HepG2 (cell line): ENCODE results near the gene IZUMO4. TPM values are rescaled to one million over a fixed set of nuclear protein-coding genes. Genes with fewer than 3 reads are reported as not detected.

Source experiments
- ATF1 ChIP-seq: IDR thresholded peaks from 2 replicates; pipeline ENCODE4 v1.6.1; 2016; ENCODE audit warnings: mild to moderate bottlenecking, control low read depth
- ATF2 ChIP-seq: sonication (generic); formaldehyde crosslinking; IDR thresholded peaks from 2 replicates; pipeline ENCODE4 v1.4.0; 2020; ENCODE audit warnings: missing genetic modification reagents
- ELF1 ChIP-seq: sonication (generic); formaldehyde crosslinking; IDR thresholded peaks from 2 replicates; pipeline ENCODE4 v1.4.0; 2020; ENCODE audit warnings: missing genetic modification reagents
- ESRRA ChIP-seq: sonication (generic); formaldehyde crosslinking; IDR thresholded peaks from 2 replicates; pipeline ENCODE4 v1.5.1; 2020; ENCODE audit warnings: mild to moderate bottlenecking, low read depth, missing genetic modification reagents
- RNF2 ChIP-seq: fragments of 450-650 bp; conservative IDR thresholded peaks from 2 replicates; pipeline ENCODE4 v1.6.1; 2016; ENCODE audit warnings: low read depth
- SOX13 ChIP-seq, 3 experiments: fragments of 450-650 bp in 1 of 3; sonication (generic) in 1 of 3; formaldehyde crosslinking in 1 of 3; IDR thresholded peaks in 2 of 3; conservative IDR thresholded peaks in 1 of 3; 2 replicates each; pipeline versions ENCODE4 v1.5.0 to v1.6.1; 2016 to 2020; ENCODE audit warnings: antibody characterized with exemption in 1 of 3, mild to moderate bottlenecking in 1 of 3, missing compliant biosample characterization in 1 of 3, missing genetic modification reagents in 1 of 3, moderate library complexity in 1 of 3
- SOX6 ChIP-seq, 2 experiments: fragments of 450-650 bp in 1 of 2; sonication (generic) in 1 of 2; formaldehyde crosslinking in 1 of 2; IDR thresholded peaks; 2 replicates each; pipeline versions ENCODE4 v1.4.0 to v1.6.1; 2017 to 2020; ENCODE audit warnings: antibody characterized with exemption in 1 of 2, mild to moderate bottlenecking in 1 of 2, missing genetic modification reagents in 1 of 2
- SP2 ChIP-seq: sonication (generic); formaldehyde crosslinking; IDR thresholded peaks from 2 replicates; pipeline ENCODE4 v1.5.1; 2020; ENCODE audit warnings: mild to moderate bottlenecking, missing genetic modification reagents
- SRSF9 ChIP-seq: fragments of 200-400 bp; formaldehyde crosslinking; IDR thresholded peaks from 2 replicates; pipeline ENCODE4 v1.6.1; 2018; ENCODE audit warnings: borderline replicate concordance, mild to moderate bottlenecking, low read depth, low read length; ENCODE audit not compliant: insufficient read depth, poor library complexity, severe bottlenecking
- TBL1XR1 ChIP-seq: fragments of 150-350 bp; IDR thresholded peaks from 2 replicates; pipeline ENCODE4 v1.6.1; 2014; ENCODE audit warnings: borderline replicate concordance, low read length; ENCODE audit not compliant: partially characterized antibody
- THAP8 ChIP-seq: sonication (generic); formaldehyde crosslinking; IDR thresholded peaks from 2 replicates; pipeline ENCODE4 v1.5.1; 2020; ENCODE audit warnings: missing genetic modification reagents, mild to moderate bottlenecking, borderline replicate concordance
- ZBTB44 ChIP-seq: sonication (generic); formaldehyde crosslinking; IDR thresholded peaks from 2 replicates; pipeline ENCODE4 v1.4.0; 2020; ENCODE audit warnings: missing genetic modification reagents
- ZC3H4 ChIP-seq: sonication (generic); formaldehyde crosslinking; IDR thresholded peaks from 2 replicates; pipeline ENCODE4 v1.4.0; 2020; ENCODE audit warnings: missing genetic modification reagents, borderline replicate concordance
- ZNF709 ChIP-seq: sonication (generic); formaldehyde crosslinking; IDR thresholded peaks from 2 replicates; pipeline ENCODE4 v1.5.0; 2020; ENCODE audit warnings: mild to moderate bottlenecking, missing genetic modification reagents
- ZNF772 ChIP-seq: sonication (generic); formaldehyde crosslinking; IDR thresholded peaks from 2 replicates; pipeline ENCODE4 v1.5.0; 2020; ENCODE audit warnings: mild to moderate bottlenecking, missing genetic modification reagents
- polyA plus RNA-seq, 8 experiments: library from polyadenylated mRNA; depleted of rRNA in 3 of 8; stranded (reverse) in 7 of 8; unstranded in 1 of 8; fragments of >200 nt; fragmentation: Illumina TruSeq in 4 of 8; extraction: Trizol in 4 of 8; gene quantifications; 2 replicates each; pipeline versions ENCODE4 v1.2.1 to v1.2.3, GENCODE V29; 2011 to 2016; ENCODE audit warnings: low read depth in 4 of 8, missing spikeins in 1 of 8, mixed read lengths in 1 of 8; ENCODE audit not compliant: insufficient read depth in 1 of 8
- total RNA-seq, 5 experiments: library from RNA; depleted of rRNA; stranded (reverse); fragments of >200 nt; fragmentation: Illumina TruSeq; extraction: Trizol; gene quantifications; 2 replicates each; pipeline ENCODE4 v1.2.3, GENCODE V29; 2016; ENCODE audit warnings: low read depth in 1 of 5
- TF ChIP-seq, protein P1 (sequence below): sonication (generic); formaldehyde crosslinking; IDR thresholded peaks from 2 replicates; pipeline ENCODE4 v1.9.0; 2021; ENCODE audit warnings: missing genetic modification reagents, mild to moderate bottlenecking, borderline replicate concordance
- TF ChIP-seq, protein P2 (sequence below): sonication (generic); formaldehyde crosslinking; IDR thresholded peaks from 2 replicates; pipeline ENCODE4 v1.4.0; 2020; ENCODE audit warnings: mild to moderate bottlenecking, missing genetic modification reagents
- TF ChIP-seq, protein P3 (sequence below): sonication (generic); formaldehyde crosslinking; IDR thresholded peaks from 2 replicates; pipeline ENCODE4 v1.4.0; 2020; ENCODE audit warnings: missing genetic modification reagents, borderline replicate concordance

The IZUMO4 gene
- total and polyA plus RNA-seq, 2 of the 13 experiments (the other 11 are each of a cell fraction or from before 2014, with no cell fraction given) = 0.77 to 3.9 TPM

- TF ChIP-seq SOX13 (IDR thresholded peaks at IDR 0.05) (no peak), SOX13 (CRISPR knock-in tag; conservative IDR thresholded peaks at IDR 0.05 in 1 of 2, IDR thresholded peaks at IDR 0.05 in 1 of 2) (peak in 1 of 2 experiments; percentile 86; a peak in 2 of 4 replicates), ELF1 (CRISPR knock-in tag) (peak; percentile 14; the same call in 1 of the 2 replicates), ESRRA (CRISPR knock-in tag) (peak; percentile 75; the same call in 1 of the 2 replicates), SOX6 (IDR thresholded peaks at IDR 0.05) (no peak), SOX6 (CRISPR knock-in tag; IDR thresholded peaks at IDR 0.05) (no peak), ATF2 (peak; percentile 56; the same call in 1 of the 2 replicates), ZC3H4 (CRISPR knock-in tag) (no peak), TBL1XR1 (peak; percentile 24), SRSF9 (no peak), ATF1 (CRISPR knock-in tag) (no peak), ZNF772 (peak; percentile 53; the same call in 1 of the 2 replicates), SP2 (CRISPR knock-in tag) (peak; percentile 36; the same call in 1 of the 2 replicates), ZBTB44 (CRISPR knock-in tag) (no peak), RNF2 (peak; percentile 75), THAP8 (no peak), ZNF709 (CRISPR knock-in tag) (peak; percentile 37; the same call in 1 of the 2 replicates)
- TF ChIP-seq, protein P1, sequence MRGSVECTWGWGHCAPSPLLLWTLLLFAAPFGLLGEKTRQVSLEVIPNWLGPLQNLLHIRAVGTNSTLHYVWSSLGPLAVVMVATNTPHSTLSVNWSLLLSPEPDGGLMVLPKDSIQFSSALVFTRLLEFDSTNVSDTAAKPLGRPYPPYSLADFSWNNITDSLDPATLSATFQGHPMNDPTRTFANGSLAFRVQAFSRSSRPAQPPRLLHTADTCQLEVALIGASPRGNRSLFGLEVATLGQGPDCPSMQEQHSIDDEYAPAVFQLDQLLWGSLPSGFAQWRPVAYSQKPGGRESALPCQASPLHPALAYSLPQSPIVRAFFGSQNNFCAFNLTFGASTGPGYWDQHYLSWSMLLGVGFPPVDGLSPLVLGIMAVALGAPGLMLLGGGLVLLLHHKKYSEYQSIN = no peak
- TF ChIP-seq, protein P2, sequence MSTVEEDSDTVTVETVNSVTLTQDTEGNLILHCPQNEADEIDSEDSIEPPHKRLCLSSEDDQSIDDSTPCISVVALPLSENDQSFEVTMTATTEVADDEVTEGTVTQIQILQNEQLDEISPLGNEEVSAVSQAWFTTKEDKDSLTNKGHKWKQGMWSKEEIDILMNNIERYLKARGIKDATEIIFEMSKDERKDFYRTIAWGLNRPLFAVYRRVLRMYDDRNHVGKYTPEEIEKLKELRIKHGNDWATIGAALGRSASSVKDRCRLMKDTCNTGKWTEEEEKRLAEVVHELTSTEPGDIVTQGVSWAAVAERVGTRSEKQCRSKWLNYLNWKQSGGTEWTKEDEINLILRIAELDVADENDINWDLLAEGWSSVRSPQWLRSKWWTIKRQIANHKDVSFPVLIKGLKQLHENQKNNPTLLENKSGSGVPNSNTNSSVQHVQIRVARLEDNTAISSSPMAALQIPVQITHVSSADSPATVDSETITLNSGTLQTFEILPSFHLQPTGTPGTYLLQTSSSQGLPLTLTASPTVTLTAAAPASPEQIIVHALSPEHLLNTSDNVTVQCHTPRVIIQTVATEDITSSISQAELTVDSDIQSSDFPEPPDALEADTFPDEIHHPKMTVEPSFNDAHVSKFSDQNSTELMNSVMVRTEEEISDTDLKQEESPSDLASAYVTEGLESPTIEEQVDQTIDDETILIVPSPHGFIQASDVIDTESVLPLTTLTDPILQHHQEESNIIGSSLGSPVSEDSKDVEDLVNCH (CRISPR knock-in tag) = no peak
- TF ChIP-seq, protein P3, sequence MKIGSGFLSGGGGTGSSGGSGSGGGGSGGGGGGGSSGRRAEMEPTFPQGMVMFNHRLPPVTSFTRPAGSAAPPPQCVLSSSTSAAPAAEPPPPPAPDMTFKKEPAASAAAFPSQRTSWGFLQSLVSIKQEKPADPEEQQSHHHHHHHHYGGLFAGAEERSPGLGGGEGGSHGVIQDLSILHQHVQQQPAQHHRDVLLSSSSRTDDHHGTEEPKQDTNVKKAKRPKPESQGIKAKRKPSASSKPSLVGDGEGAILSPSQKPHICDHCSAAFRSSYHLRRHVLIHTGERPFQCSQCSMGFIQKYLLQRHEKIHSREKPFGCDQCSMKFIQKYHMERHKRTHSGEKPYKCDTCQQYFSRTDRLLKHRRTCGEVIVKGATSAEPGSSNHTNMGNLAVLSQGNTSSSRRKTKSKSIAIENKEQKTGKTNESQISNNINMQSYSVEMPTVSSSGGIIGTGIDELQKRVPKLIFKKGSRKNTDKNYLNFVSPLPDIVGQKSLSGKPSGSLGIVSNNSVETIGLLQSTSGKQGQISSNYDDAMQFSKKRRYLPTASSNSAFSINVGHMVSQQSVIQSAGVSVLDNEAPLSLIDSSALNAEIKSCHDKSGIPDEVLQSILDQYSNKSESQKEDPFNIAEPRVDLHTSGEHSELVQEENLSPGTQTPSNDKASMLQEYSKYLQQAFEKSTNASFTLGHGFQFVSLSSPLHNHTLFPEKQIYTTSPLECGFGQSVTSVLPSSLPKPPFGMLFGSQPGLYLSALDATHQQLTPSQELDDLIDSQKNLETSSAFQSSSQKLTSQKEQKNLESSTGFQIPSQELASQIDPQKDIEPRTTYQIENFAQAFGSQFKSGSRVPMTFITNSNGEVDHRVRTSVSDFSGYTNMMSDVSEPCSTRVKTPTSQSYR (CRISPR knock-in tag) = 0 out of 2 replicates have a peak, but pooled peaks have one; percentile 24
Observed at GRCh38 chr19:2096034-2096479, 658 bp upstream of the IZUMO4 start, which contains the start of gene MOB3A (continued).
